ENCODE measurements around the gene RARS2. TPM values are rescaled to one million over a fixed set of nuclear protein-coding genes. Genes with fewer than 3 reads are reported as not detected.

Gene RARS2
- total and polyA plus RNA-seq, 9 of the 15 experiments (the other 6 are each of a cell fraction or from before 2014, with no cell fraction given) = 30.0 to 92.7 (median 43.4) TPM

DNA sequence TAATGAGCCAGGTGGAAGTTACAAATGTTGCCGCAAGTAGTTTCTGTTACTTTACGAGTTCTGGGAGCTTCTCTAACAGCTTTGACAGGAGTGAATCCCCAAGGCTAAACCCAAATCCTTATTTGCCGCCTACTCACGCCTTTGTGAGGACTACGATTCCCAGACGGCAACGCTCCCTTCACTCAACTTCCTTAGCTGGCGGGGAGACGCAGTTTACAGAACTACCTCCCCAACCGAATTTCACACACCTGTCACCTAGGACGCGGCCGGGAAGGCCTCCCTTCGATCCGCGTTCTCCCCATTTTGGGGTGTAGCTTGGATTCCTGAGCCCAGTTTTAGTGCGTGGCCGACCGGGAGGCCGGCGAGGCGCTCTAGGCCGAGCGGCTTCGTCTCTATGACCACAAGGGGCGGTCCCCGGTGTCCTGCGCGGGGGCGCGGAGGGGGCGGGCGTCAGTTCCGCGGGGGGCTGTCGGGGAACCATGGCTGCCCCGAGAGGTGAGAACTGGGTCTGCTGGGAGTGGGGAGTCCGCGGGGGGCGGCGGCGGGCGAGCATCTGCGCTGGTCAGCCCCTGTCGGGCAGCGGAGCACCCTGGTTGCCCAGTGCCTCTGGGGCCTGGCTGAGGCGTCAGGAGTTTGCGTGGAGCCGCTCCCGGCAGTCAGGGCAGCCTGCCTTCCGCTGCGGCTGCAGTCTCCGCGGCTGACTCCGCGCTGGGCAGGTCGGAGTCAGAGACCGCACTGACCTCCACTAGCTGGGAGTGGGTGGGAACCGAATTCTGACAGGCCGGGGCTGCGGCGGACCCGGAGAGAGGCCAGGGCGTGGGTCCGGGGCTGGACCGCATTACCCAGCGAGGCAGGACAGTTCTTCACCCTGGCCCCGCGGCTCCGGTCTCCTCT is 117.0 kb downstream of the RARS2 start, which contains the start of gene SLC35A1 (continued):
- TF ChIP-seq, protein P1, sequence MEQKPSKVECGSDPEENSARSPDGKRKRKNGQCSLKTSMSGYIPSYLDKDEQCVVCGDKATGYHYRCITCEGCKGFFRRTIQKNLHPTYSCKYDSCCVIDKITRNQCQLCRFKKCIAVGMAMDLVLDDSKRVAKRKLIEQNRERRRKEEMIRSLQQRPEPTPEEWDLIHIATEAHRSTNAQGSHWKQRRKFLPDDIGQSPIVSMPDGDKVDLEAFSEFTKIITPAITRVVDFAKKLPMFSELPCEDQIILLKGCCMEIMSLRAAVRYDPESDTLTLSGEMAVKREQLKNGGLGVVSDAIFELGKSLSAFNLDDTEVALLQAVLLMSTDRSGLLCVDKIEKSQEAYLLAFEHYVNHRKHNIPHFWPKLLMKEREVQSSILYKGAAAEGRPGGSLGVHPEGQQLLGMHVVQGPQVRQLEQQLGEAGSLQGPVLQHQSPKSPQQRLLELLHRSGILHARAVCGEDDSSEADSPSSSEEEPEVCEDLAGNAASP (IDR thresholded peaks at IDR 0.05) = no peak
- TF ChIP-seq PHB2 (IDR thresholded peaks at IDR 0.05; ENCODE audit: low read depth) (no peak), FOXJ2 (tag; IDR thresholded peaks at IDR 0.05) (0 out of 2 replicates have a peak, but pooled peaks have one; percentile 29), RAD21 (CRISPR knock-in tag; conservative IDR thresholded peaks at IDR 0.05 in 1 of 2, IDR thresholded peaks at IDR 0.05 in 1 of 2) (no peak), TARDBP (IDR thresholded peaks at IDR 0.05) (no peak), TRIM24 (IDR thresholded peaks at IDR 0.05) (0 out of 4 replicates have a peak, but pooled peaks of 1 of the 2 experiments have one; percentile 23), NR2C1 (IDR thresholded peaks at IDR 0.05) (peak; percentile 80), NR2C1 (tag; IDR thresholded peaks at IDR 0.05) (peak; percentile 79; the same call in 1 of the 2 replicates), NEUROD1 (IDR thresholded peaks at IDR 0.05; ENCODE audit: borderline replicate concordance, low read depth, low read length, partially characterized antibody) (no peak), RNF2 (IDR thresholded peaks at IDR 0.05) (0 out of 2 replicates have a peak, but pooled peaks have one; percentile 52), PML (IDR thresholded peaks at IDR 0.05; ENCODE audit: low read length) (0 out of 2 replicates have a peak, but pooled peaks have one; percentile 42), TBP (optimal IDR thresholded peaks at IDR 0.05; ENCODE audit: low read depth, low read length) (peak; percentile 75), KHSRP (IDR thresholded peaks at IDR 0.05) (no peak), FOXA3 (CRISPR knock-in tag; conservative IDR thresholded peaks at IDR 0.05 in 1 of 2, IDR thresholded peaks at IDR 0.05 in 1 of 2) (0 out of 4 replicates have a peak, but pooled peaks of 1 of the 2 experiments have one; percentile 42), SRF (CRISPR knock-in tag; IDR thresholded peaks at IDR 0.05) (peak in 1 of 2 experiments; percentile 82; a peak in 2 of 4 replicates), JUN (IDR thresholded peaks at IDR 0.05; ENCODE audit: borderline replicate concordance, low read depth, low read length) (0 out of 2 replicates have a peak, but pooled peaks have one; percentile 14), JUN (CRISPR knock-in tag; IDR thresholded peaks at IDR 0.05; ENCODE audit: borderline replicate concordance) (peak; percentile 70; the same call in 1 of the 2 replicates)
- TF ChIP-seq, protein P2, sequence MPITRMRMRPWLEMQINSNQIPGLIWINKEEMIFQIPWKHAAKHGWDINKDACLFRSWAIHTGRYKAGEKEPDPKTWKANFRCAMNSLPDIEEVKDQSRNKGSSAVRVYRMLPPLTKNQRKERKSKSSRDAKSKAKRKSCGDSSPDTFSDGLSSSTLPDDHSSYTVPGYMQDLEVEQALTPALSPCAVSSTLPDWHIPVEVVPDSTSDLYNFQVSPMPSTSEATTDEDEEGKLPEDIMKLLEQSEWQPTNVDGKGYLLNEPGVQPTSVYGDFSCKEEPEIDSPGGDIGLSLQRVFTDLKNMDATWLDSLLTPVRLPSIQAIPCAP (CRISPR knock-in tag; IDR thresholded peaks at IDR 0.05; ENCODE audit: borderline replicate concordance) = 0 out of 2 replicates have a peak, but pooled peaks have one; percentile 36
- TF ChIP-seq, protein P3, sequence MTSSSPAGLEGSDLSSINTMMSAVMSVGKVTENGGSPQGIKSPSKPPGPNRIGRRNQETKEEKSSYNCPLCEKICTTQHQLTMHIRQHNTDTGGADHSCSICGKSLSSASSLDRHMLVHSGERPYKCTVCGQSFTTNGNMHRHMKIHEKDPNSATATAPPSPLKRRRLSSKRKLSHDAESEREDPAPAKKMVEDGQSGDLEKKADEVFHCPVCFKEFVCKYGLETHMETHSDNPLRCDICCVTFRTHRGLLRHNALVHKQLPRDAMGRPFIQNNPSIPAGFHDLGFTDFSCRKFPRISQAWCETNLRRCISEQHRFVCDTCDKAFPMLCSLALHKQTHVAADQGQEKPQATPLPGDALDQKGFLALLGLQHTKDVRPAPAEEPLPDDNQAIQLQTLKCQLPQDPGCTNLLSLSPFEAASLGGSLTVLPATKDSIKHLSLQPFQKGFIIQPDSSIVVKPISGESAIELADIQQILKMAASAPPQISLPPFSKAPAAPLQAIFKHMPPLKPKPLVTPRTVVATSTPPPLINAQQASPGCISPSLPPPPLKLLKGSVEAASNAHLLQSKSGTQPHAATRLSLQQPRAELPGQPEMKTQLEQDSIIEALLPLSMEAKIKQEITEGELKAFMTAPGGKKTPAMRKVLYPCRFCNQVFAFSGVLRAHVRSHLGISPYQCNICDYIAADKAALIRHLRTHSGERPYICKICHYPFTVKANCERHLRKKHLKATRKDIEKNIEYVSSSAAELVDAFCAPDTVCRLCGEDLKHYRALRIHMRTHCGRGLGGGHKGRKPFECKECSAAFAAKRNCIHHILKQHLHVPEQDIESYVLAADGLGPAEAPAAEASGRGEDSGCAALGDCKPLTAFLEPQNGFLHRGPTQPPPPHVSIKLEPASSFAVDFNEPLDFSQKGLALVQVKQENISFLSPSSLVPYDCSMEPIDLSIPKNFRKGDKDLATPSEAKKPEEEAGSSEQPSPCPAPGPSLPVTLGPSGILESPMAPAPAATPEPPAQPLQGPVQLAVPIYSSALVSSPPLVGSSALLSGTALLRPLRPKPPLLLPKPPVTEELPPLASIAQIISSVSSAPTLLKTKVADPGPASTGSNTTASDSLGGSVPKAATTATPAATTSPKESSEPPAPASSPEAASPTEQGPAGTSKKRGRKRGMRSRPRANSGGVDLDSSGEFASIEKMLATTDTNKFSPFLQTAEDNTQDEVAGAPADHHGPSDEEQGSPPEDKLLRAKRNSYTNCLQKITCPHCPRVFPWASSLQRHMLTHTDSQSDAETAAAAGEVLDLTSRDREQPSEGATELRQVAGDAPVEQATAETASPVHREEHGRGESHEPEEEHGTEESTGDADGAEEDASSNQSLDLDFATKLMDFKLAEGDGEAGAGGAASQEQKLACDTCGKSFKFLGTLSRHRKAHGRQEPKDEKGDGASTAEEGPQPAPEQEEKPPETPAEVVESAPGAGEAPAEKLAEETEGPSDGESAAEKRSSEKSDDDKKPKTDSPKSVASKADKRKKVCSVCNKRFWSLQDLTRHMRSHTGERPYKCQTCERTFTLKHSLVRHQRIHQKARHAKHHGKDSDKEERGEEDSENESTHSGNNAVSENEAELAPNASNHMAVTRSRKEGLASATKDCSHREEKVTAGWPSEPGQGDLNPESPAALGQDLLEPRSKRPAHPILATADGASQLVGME (CRISPR knock-in tag; IDR thresholded peaks at IDR 0.05) = peak; percentile 12; the same call in 1 of the 2 replicates

Measured in K562 (cell line).